HL-60 (cell line): ENCODE measurements around the gene CDK6.

Source experiments
- DNase-seq, 2 experiments: peaks; one replicate each; pipeline ENCODE4 v3.0.0-alpha.2; 2010 to 2020; ENCODE audit warnings: low read depth in 1 of 2, low spot score in 1 of 2
- H3K27ac ChIP-seq: fragments of 250-450 bp; sonication (Bioruptor Pico); replicated peaks from 2 replicates; pipeline ENCODE4 v1.5.1; 2020; ENCODE audit warnings: mild to moderate bottlenecking, moderate library complexity
- H3K27me3 ChIP-seq: fragments of 250-450 bp; sonication (Bioruptor Pico); 2 replicates; pipeline ENCODE4 v1.5.1; 2021; ENCODE audit warnings: mild to moderate bottlenecking, moderate library complexity; ENCODE audit not compliant: insufficient read depth, poor library complexity, severe bottlenecking
- H3K4me3 ChIP-seq: replicated peaks from 2 replicates; pipeline ENCODE4 v1.5.1; 2011; ENCODE audit warnings: mild to moderate bottlenecking, control low read depth, low read length; ENCODE audit not compliant: insufficient read depth
- GABPA ChIP-seq: IDR thresholded peaks from 2 replicates; pipeline ENCODE4 v1.6.1; 2012; ENCODE audit warnings: low read depth
- POLR2AphosphoS5 ChIP-seq: IDR thresholded peaks from 2 replicates; pipeline ENCODE4 v1.6.1; 2012; ENCODE audit warnings: low read depth
- SPI1 ChIP-seq: IDR thresholded peaks from 2 replicates; pipeline ENCODE4 v1.6.1; 2012; ENCODE audit warnings: low read depth, mild to moderate bottlenecking, borderline replicate concordance
- TF ChIP-seq, protein P1 (sequence below): IDR thresholded peaks from 2 replicates; pipeline ENCODE4 v1.6.1; 2012; ENCODE audit warnings: low read depth; ENCODE audit not compliant: insufficient replicate concordance
- TF ChIP-seq, protein P2 (sequence below): IDR thresholded peaks from one replicate; pipeline ENCODE4 v1.5.1; 2011; ENCODE audit warnings: low read length, control low read depth, inconsistent platforms; ENCODE audit not compliant: insufficient read depth

CDK6 gene

DNA sequence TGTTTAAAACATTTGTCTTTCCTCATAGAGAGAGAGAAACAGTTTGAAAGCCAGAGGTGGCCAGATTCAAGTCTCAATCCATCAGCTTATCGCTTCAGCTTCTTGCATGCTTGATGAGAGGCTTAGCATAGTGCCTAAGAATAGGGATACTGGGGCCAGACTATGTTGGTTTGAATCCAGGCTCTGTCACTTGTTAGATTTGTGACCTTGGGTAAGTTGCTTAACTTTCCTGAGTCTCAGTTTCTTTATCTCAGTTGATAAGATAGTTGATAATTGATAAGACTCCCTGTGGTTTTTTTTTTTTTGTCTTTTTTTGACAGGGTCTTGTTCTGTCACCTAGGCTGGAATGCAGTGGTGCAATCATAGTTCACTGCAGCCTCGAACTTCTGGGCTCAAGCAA, 12.1 kb upstream of the CDK6 start:
- no peak for TF ChIP-seq POLR2AphosphoS5
- TF ChIP-seq, protein P1, sequence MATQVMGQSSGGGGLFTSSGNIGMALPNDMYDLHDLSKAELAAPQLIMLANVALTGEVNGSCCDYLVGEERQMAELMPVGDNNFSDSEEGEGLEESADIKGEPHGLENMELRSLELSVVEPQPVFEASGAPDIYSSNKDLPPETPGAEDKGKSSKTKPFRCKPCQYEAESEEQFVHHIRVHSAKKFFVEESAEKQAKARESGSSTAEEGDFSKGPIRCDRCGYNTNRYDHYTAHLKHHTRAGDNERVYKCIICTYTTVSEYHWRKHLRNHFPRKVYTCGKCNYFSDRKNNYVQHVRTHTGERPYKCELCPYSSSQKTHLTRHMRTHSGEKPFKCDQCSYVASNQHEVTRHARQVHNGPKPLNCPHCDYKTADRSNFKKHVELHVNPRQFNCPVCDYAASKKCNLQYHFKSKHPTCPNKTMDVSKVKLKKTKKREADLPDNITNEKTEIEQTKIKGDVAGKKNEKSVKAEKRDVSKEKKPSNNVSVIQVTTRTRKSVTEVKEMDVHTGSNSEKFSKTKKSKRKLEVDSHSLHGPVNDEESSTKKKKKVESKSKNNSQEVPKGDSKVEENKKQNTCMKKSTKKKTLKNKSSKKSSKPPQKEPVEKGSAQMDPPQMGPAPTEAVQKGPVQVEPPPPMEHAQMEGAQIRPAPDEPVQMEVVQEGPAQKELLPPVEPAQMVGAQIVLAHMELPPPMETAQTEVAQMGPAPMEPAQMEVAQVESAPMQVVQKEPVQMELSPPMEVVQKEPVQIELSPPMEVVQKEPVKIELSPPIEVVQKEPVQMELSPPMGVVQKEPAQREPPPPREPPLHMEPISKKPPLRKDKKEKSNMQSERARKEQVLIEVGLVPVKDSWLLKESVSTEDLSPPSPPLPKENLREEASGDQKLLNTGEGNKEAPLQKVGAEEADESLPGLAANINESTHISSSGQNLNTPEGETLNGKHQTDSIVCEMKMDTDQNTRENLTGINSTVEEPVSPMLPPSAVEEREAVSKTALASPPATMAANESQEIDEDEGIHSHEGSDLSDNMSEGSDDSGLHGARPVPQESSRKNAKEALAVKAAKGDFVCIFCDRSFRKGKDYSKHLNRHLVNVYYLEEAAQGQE = no peak
- TF ChIP-seq, protein P2, sequence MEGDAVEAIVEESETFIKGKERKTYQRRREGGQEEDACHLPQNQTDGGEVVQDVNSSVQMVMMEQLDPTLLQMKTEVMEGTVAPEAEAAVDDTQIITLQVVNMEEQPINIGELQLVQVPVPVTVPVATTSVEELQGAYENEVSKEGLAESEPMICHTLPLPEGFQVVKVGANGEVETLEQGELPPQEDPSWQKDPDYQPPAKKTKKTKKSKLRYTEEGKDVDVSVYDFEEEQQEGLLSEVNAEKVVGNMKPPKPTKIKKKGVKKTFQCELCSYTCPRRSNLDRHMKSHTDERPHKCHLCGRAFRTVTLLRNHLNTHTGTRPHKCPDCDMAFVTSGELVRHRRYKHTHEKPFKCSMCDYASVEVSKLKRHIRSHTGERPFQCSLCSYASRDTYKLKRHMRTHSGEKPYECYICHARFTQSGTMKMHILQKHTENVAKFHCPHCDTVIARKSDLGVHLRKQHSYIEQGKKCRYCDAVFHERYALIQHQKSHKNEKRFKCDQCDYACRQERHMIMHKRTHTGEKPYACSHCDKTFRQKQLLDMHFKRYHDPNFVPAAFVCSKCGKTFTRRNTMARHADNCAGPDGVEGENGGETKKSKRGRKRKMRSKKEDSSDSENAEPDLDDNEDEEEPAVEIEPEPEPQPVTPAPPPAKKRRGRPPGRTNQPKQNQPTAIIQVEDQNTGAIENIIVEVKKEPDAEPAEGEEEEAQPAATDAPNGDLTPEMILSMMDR = no peak
- TF ChIP-seq SPI1 = no peak
- no peak for TF ChIP-seq GABPA
- Histone ChIP-seq H3K27me3 (no peaks in the 10 kb centered on the region), H3K27ac (no peak overlapping the region), H3K4me3 (no peak overlapping the region)
- no peak for DNase-seq

GRCh38 chr7:92847305-92847704, 10.9 kb upstream of the CDK6 start:
- TF ChIP-seq POLR2AphosphoS5 = no peak
- no peak for TF ChIP-seq GABPA
- TF ChIP-seq, protein P1 = no peak
- TF ChIP-seq, protein P2 = no peak
- no peak for TF ChIP-seq SPI1
- no peaks in the 10 kb centered on the region for H3K27me3 ChIP-seq
- no peak overlapping the region for H3K27ac ChIP-seq

GRCh38 chr7:92845736-92846135, 9.4 kb upstream of the CDK6 start:
- H3K27ac ChIP-seq = no peak overlapping the region
- no peak for DNase-seq
- no peaks in the 10 kb centered on the region for H3K27me3 ChIP-seq
- TF ChIP-seq, protein P1 = no peak
- TF ChIP-seq POLR2AphosphoS5 (no peak), SPI1 (no peak), GABPA (no peak)
- TF ChIP-seq, protein P2 = no peak
- H3K4me3 ChIP-seq = no peak overlapping the region

More at GRCh38 chr7:92847305-92847704, 10.9 kb upstream of the CDK6 start:
- DNase-seq = no peak
- no peak overlapping the region for H3K4me3 ChIP-seq
